AG09319 (cell line): ENCODE data around the gene ITM2C.

ENCODE experiments used
- DNase-seq: peaks from one replicate; pipeline ENCODE4 v3.0.0-alpha.2; 2010; ENCODE audit warnings: low read depth; ENCODE audit errors: extremely low read depth
- TF ChIP-seq, protein P1 (sequence below): IDR thresholded peaks from 2 replicates; pipeline ENCODE4 v1.5.1; 2011; ENCODE audit warnings: low read depth, mild to moderate bottlenecking, inconsistent platforms, low read length, moderate library complexity

Gene ITM2C, protein sequence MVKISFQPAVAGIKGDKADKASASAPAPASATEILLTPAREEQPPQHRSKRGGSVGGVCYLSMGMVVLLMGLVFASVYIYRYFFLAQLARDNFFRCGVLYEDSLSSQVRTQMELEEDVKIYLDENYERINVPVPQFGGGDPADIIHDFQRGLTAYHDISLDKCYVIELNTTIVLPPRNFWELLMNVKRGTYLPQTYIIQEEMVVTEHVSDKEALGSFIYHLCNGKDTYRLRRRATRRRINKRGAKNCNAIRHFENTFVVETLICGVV

GRCh38 chr2:230864605-230865306 lies at the start of gene ITM2C:
ITM2C (plus strand) TSS chr2:230864942; CDS start chr2:230865026, 84 bp downstream.
- TF ChIP-seq, protein P1, sequence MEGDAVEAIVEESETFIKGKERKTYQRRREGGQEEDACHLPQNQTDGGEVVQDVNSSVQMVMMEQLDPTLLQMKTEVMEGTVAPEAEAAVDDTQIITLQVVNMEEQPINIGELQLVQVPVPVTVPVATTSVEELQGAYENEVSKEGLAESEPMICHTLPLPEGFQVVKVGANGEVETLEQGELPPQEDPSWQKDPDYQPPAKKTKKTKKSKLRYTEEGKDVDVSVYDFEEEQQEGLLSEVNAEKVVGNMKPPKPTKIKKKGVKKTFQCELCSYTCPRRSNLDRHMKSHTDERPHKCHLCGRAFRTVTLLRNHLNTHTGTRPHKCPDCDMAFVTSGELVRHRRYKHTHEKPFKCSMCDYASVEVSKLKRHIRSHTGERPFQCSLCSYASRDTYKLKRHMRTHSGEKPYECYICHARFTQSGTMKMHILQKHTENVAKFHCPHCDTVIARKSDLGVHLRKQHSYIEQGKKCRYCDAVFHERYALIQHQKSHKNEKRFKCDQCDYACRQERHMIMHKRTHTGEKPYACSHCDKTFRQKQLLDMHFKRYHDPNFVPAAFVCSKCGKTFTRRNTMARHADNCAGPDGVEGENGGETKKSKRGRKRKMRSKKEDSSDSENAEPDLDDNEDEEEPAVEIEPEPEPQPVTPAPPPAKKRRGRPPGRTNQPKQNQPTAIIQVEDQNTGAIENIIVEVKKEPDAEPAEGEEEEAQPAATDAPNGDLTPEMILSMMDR, result peak; percentile 31
- DNase-seq, result peak; percentile 14

DNA sequence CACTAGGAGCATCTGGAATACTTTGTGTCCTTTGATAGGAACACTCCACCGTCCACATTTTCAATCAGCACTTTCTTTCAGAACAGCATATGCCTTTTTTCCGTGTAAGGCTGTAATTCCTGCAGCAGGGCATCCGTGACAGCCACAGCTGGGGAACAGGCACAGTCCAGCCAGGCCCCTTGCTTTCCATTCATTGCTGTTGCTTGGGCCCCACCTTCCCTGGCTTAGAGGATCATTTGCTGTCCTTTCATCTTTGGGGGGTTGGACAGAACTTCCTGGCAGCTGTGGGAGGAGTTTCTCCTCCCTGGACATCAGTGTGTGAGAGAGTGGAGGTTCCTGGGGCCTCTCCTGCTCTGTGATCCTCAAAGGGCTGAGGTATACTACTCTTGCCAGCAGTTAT lies 49.7 kb upstream of the ITM2C start:
- DNase-seq, result no peak
- TF ChIP-seq, protein P1, result no peak

DNA sequence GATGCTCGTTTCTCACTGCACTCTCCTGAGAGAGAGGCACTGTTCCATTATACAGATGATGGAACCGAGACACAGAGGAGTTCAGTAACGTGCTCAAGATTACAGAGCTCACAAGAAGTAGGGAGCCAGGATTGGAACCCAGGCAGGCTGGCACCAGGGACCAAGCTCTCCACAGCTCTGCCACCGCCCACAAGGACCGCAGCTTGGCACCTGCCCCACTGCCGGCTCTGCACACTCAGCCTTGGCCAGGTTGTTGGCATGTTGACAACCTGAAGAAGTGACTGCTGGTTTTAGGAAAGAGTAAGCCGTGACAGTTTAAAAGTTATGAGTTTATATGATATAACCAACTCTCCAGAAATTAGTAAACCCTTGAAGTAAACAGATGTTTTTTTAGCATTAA lies 48.0 kb upstream of the ITM2C start:
- TF ChIP-seq, protein P1, result no peak
- no peak for DNase-seq

DNA sequence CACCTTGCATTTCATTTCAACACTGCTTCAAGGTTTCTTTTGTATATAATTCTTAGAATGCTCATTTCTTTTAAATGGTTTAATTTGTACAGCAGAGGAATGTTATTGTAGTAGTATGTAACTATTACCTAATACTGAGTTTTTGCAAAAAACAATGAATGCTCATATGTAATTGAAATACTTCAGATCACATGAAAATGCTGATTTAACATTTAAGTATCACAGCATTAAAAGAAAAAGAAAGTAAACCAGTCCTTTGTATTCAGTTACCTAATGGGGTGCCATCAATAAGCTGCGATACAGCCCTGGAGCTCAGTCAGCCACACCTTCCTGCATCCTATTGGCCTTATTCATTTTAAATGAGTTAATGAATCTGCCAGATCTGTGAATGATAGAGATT lies 45.3 kb upstream of the ITM2C start:
- no peak for DNase-seq
- TF ChIP-seq, protein P1, result no peak

GRCh38 chr2:230821261-230821990 lies 43.3 kb upstream of the ITM2C start:
- DNase-seq, result no peak

DNA sequence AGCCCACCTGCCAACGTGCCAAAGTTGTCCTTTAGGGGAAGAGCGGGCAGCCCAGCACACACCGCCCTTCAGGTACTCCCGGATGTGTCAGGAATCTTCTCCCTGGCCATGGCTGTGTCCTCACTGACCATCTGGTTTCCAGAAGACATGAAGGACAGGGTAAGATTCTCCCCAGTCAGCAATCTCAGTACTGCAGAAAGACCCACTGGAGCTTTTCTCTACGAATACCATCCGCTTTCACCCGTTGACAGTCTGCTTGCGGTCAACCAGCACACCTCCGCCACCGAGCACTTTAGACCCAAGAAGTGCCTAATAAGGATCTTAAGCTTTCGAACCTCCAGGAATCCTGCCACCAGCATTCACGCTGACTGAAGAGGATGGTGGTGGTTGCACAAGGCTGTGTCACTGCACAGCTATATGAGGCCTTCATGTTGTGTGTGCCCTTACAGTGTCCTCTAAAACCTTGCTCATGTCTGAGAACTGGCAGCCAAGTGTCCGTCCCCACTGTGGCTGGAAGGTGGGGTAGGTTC lies 42.7 kb upstream of the ITM2C start:
- TF ChIP-seq, protein P1, result no peak
- DNase-seq, result no peak

More at GRCh38 chr2:230821261-230821990, 43.3 kb upstream of the ITM2C start:
- TF ChIP-seq, protein P1, result no peak
